HG03457 (cell line): ENCODE measurements around the gene TCP11.

ENCODE experiments used
- ATAC-seq: cut with Tn5 transposase; IDR thresholded peaks from one replicate; pipeline ENCODE4 v1.9.1; 2021; ENCODE audit warnings: moderate number of reproducible peaks; ENCODE audit not compliant: unreplicated experiment

The TCP11 gene

DNA sequence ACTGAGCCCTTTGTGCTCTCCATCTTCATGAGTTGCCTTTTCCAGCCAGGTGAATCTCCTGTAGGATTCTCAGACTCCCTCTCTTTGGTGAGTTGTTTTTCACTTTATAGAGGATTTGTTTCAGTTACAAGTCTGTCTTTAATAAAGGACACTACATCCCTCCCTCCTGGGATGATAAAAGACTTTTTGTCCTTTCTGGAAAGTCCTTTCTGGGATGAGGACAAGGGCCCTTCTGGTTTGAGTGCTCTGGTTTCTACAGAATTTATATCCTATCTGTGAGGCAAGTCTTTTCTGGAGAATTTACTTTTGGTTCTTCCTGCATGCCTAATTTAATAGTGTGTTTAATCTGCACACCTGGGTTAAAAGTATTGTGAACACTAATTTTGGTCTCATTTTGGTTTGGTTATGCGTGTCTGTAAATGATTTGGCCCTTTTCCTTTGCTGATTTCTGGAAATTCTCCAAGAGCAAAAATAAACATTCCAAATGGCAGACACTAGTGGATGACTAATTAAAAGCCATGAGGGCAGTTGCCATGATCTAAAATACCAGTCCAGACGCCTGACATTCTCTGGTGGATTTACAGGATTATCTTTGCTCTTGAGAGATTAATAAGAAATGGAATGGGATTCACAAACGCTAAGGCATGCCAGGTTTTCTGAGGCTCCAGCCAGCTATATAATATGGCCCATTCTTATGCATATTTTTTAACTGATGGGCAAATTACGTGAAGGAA lies 44.8 kb downstream of the TCP11 start:
- no peak for ATAC-seq

DNA sequence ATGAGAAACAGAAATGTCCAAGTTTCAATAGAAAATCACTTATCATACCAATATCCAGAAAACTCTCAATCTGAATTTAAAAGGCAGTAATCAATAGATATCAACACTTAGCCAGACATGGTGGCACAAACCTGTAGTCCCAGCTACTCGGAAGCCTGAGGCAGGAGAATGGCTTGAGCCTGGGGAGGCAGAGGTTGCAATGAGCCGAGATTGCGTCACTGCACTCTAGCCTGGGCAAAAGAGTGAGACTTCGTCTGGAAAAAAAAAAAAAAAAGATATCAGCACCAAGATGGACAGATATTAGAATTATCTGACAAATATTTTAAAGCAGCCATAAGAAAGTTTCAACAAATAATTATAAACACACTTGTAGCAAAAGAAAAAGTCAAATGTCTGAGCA lies 47.0 kb downstream of the TCP11 start:
- ATAC-seq = no peak

DNA sequence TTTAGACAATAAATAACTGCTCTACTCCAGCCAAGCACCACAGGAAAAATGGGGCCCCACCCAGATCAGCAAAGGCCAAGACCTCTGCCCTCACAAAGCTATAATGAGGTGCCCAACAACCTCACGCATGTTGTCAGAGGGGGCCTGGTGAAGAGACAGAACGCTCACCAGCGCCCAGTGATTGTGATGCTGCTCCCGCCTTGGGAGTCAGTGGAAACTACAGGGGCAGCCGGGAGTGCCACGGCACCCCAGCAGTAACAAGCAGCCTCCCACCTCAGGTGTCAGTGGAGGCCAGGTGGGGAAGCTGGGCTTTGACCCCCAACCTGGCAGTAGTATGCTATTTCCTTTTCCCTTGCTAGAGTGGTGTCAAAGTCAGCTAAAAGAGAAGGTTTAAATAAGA lies 47.4 kb downstream of the TCP11 start:
- no peak for ATAC-seq

DNA sequence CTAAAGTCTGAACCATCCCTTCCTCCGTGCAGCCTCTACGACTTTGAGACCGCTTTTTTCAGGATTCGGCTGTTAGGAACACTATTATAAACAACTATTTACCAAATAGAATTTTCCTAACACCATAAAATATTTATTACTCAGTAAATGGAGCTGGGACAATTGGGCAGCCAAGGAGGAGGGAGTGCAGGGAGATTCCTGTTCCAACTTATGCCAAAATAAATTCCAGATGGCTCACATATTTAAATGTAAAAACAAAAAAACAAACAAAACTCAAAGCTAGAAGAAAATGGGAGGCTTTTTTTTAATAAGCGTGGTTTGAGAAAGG lies 48.1 kb downstream of the TCP11 start:
- no peak for ATAC-seq

DNA sequence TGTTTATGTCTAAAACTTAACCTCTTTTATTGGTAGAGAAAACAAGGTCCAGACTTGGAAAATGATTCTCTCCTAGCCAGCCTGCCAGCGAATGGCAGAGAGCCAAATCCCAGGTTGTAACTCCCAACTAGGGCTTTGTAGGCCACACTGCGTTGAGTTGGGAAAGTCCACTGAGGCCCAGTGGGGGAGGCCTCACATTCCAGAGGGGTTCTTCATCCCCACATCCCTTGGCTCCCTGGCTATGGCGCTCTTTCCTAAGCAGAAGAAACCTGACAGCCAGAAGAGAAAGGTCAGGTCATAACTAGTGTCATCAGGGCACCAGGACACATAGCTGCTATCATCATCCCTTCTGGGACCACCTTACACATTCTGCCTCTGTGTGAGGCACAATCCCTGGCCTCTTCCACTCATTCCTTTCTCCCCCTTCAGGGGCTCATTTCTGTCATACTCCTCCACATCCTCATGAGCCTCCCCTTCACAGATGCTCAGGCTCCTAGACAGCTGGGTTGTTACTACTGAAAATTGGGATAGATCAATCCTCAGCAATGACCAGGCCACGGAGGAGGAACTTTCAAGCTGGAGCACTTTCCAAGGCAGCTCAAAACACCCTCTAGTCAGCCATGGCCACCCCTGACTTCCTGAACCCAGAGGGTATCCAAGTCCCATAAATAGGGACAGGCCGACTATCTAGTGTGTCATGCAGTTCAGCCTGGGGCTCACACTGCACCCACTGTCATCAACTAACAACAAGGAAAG lies 48.6 kb downstream of the TCP11 start:
- ATAC-seq = no peak

DNA sequence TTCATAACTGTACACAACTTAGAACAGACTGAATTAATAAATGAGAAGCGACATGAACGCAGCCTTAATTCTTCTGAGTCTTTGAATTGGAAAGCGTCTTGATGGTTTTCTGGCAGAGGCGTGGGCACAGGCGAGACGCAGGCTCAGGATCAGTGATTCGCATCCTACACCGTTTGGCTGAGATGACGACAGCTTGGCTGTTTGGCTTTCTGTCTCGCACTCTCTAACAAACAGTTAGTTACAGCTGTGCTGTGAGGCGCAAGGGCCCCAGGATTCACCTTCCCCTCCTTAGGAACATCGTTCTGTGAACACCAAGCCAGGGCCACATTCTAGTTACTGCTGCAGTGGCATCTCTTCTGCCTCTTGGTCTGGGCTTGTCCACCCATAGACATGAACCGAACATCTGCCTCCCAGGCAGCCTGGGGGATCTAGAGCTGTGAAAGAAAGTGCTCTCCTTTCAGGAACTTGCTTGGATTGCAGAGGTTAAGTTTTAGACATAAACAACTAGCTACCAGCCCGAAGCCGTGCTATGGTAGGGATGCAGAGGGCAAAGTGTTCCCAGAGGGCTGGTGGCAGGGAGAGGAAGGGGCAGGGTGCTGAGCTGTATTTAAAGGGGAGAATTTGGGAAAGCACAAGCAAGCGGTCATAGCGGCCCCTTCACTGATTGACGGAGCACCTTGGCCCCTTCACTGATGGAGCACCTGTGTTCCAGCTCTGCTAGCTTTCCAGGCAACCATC lies 49.6 kb downstream of the TCP11 start:
- ATAC-seq = no peak

DNA sequence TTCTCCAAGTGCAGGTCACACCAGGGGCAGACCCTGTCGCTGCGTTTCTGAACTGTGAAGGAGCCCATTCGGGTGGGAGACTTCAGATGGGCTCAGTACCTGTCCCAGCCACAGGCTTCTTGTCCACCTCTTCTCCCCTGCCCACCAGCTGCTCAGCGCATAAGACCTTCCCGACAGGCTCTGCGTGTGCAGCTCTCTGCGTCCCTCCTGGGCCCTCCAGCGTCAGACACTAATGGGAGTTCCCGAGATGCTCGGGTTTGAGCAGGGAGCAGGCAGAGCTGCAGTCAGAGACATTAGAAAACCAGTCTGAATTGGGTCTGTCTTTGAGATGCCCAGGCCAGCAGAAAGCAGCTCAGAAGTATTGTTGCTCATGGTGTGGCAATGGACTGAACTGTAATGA lies 50.4 kb downstream of the TCP11 start:
- ATAC-seq = no peak

DNA sequence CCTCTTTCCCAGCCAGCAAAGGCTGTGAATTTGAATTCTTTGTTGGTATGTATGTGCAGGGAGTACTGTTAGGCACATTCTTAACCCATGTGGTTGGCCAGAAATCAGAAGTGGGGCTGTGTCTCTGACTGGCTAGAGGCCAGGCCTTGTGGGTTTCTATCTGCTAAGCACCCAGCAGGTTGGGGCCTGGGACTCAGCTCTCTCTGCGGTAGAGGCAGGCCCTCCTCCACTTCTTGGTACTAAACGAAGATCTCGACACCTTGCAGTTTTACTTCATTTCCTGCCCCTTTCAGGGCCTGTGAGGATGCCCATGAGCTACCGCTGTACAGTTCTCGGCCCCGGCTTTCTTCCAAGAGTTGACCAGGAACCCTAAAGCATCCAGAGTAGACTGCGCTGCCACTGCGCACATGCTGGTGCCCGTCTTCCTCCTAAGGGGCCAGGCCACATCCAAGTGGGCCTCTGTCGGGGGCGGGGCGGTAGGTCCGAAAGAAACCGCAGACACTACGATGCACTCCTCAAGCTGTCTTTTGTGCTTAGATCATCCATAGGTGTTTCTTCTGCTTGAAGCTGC lies 51.1 kb downstream of the TCP11 start:
- ATAC-seq = no peak

DNA sequence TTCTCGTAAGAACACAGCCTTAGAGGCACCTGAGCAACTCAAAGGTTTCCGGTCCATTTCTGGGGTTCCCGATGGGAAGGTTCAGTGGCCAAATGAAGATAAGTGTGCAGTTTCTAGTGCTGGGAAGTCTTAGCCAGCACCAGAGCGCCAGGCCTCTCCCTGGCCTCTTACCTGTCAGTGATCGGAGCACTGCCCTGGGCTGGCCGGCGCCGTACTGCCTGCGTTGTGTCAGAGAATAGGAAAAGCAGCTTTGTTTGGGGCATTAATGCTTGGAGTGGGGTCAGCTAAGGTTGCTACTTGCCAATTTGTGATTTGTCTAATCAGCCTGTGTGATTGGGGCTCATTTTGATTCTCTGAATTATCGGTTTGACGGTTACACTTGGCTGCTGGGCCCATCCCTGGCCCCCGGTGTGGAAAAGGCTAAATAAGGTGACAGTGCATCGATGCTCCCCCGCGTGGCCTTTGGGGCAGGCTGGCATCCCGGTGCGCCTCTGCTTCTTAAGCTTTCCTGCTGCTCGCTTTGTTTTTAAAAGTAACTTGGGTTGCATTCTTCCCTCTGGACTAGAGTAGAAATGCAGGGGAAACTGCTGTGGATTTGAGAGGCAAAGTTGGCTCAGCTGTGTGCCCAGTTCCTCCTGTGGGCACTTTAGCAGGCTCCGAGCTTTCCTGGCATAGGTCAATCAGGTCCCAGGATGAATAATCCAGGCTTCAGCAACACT lies 51.8 kb downstream of the TCP11 start:
- ATAC-seq = no peak

DNA sequence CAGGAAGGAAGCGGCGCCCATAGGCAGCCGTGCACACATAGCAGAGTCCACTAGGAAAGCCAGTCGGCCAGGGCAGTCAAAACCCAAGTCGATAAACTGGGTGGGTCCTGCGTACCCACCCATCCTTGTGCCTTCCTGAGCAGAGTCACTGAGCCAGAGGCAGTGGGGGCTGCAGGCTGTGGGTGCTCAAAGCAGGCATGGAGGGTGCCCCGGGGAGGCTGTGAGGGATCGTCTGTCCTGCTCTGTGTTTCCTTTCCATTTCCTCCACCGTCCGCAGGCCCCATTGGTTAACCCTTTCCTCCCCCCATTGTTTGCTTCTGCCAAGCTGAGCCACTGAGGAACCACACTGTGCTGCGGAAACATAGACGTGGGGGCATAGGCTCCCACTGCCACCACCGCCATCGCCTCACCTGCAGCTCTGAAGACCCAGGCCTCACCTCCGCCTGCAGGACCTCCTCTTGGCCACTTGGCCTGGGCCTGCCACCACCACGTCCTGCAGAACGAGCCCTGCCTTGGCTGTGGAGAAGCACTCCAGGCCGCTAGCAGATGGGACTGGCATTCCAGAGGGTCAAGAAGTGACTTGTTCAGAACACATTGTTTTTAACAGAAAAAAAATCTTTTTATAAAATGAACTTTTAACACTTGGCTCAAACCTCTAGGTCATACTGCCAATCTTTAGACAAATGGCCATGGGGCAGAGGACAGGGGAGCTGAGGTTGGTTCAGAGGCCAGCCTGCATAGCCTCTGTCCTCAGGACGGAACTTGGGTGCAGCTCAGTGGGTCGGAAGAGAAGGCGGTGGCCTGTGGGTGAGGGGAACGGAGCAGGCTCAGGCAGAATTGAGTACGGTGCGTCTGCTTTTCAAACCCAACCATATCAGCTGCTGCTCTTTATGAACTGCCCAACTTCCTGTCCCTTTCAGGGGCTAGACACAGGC lies 52.6 kb downstream of the TCP11 start:
- no peak for ATAC-seq

DNA sequence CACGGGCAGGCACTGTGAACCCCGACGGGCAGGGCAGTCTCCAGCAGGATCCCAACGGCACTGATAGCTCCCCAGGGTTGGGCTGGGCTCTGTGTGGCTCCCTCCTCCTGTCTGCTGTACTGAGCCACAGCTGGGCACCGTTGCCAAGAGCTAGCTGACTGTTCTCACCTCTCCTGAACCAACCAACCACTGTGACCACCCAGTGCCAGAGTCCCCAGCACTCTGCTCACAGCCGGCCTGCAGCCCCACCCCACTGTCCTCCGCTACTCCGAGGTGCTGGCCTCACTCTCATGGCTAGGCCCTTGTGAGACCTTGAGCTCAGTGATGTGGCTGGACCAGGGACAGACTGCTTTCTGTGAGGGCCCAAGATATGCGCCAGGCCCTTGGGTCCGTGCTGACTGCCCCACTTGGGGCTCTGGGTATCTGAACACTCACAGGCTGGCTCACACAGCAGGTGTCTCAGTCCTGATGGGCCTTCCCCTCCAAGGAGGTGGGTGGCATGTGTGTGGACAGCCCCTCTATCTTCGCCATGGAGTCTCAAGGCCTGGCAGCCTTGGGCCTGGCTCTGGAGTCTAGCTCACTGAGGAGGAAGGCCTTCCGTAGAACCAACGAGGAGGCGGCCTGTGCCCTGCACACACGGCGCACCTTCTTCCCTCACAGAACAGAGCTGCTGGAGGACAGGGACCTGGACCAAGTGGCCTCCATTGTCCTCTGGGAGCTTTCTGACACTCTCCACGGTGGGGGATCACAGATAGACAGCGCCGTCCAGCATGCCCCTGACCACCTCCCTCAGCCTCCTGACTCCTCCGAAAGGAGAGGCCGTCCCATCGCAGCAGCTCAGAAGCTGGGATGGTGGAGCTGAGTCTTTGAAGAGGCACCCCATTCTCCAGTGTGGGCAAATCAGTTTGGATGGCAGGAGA lies 53.5 kb downstream of the TCP11 start:
- no peak for ATAC-seq

DNA sequence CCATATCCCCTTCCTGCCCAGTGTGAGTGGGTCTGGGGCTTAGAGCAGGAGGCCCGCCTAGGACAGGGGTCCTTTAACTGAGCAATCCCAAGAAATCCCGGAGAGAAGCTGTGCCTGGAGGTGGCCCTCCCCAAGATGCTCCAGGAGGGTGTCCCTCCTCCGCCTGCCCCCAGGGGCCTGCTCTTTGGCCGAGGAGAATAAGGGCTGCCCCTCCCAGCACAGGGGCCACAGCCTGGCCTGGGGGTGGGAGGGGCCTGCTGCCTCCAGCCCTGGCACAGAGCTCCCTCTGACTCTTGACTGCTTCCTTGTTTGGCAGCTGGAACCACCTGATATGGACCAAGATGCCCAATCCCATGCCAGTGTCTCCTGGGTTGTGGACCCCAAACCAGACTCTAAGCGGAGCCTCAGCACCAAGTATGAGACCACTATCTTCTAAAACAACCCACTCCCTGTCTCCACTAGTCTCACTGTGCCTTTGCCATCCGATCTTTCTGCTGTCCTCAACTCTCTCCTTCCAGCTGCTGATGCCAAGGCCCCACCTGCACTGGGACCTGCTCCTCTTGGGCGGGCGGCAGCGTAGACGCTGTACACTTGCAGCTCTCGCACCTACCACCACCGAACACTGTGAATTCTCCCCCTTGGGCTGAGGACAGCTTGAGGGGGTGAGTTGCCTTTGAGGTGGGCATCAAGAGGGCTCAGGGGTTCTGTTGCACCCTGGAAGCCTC lies 54.3 kb downstream of the TCP11 start:
- ATAC-seq = no peak

DNA sequence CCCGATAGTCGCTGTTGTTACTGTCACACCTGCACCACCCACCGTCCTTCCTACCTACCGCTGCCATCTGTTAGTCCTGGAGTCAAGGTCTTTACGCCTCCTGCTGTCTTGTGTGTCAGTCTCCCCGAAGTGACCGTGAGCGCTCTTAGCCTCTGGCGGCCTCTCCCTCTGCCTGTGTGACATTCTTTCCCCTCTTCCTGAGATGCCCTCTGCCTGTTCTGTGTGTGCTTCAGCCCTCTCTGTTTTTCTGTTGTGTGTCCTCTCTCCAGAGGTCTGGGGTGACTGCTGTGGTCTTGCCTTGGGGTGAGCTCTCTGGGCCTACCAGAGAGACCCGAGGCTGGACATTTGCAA lies 54.9 kb downstream of the TCP11 start:
- no peak for ATAC-seq

DNA sequence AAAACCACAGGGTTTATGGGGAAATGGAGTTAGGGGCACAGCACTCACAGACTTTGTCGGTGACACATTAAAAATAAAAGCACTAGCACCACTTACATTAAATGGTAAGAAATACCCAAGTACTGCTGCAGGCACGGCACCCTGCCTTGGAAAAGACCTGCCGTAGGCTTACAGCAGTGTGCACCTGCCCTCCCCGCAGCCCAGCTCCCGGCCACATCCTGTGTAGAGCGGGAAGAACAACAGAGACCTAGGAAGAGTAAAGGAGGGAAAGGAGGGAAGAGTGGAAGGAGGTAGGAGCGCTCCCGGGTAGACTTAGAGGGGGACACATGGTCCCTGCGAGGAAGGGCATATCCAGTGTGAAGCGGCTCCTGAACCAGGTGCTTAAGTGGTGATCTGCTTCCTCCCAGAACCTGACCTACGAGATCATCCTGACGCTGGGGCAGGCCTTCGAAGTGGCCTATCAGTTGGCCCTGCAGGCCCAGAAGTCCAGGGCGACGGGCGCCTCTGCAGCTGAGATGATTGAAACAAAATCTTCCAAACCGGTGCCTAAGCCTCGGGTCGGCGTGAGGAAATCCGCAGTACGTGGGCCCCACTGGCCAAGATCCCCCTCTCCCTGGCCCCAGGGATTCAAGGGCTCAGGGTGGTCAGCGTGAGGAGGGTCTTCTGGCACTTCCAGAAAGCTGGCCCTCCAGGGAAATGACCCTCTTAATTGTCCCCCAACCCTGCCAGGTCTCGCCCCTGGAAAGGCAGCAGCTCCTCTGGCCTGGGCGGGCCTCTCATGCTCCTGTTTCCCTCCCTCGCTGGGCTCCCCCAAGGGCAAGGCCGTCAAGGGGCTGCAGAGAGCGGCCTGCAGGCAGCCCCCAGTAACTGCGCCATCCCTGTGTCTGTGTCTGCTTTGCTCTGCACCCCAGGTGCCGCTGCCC lies 55.5 kb downstream of the TCP11 start:
- no peak for ATAC-seq

DNA sequence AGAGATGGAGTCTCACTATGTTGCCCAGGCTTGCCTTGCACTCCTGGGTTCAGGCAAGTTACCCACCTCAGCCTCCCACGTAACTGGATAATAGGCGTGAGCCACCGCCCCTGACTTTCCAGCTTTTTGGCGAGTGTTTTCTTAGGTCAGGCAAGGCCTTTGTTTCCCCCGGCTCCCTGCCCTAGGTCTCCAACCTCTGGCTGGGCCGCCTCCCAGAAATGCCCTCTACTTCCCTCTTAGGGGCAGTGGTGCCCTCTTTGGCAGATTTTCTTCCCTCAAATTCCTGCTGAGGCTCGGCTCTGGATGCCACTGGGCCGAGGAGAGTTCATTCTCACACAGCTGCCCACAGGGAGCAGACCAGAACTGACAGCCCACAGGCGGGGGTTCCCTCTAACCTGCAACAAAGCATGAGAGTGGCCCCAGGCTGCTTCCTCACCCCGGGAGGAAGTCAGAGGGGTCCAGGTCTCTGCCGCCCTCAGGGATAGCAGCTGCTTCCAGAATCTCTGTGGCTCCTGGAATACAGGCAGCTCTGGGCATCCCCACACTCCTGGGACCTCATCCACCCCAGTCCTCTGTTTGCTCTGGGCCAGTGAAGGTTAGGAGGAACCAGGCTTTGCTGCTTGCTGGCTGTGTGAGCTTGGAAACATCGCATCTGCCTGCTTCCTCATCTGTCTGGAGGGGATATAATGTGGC lies 56.5 kb downstream of the TCP11 start:
- no peak for ATAC-seq

DNA sequence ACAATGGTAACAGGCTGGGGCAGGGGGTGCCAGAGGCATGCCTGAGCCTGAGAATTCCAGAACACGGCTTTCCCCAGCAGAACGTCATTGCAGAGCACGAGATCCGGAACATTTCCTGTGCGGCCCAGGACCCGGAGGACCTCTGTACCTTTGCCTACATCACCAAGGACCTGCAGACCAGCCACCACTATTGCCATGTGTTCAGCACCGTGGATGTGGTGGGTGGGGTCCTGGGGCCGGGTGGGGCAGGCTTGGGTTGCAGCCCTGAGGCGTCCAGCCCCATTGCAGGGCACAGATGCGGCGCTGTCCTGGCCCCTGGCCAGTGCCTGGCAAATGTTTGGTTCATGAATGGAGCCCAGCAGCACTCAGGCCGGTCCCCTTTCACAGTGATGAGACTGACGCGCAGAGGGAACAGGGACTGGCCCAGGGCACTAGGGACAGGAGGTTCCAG lies 57.1 kb downstream of the TCP11 start:
- ATAC-seq = no peak

DNA sequence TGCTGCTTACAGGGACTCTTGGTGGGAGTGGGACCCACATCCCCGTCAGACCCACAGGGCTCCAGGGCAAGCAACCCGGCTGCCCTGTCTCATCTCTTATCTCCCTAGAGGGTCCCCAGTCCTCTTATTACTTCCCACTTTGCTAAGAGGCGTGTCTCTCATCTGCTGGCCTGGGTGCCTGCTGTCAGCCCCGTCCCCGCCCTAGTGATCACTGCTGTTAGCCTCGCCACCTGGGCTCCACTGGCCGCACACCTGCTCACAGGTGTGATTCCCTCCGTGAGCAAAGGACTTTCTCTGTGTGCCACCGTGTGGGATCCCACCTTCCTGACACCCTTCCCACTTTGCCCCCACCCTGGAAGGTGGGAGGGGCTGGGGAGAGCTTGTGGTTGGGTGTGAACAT lies 57.6 kb downstream of the TCP11 start:
- no peak for ATAC-seq
